Hematopoietic multipotent progenitor cell treated with erythropoietin and hydrocortisone succinate and interleukin-3 and kit ligand, for 4 days (in vitro differentiated cells): ENCODE measurements around the gene HEATR9.
A peak's percentile ranks its signal among the peaks of the same experiment; 100 is the strongest.

Experiments used
- DNase-seq: peaks from one replicate; pipeline ENCODE4 v3.0.0-alpha.2; 2015

Gene HEATR9

DNA sequence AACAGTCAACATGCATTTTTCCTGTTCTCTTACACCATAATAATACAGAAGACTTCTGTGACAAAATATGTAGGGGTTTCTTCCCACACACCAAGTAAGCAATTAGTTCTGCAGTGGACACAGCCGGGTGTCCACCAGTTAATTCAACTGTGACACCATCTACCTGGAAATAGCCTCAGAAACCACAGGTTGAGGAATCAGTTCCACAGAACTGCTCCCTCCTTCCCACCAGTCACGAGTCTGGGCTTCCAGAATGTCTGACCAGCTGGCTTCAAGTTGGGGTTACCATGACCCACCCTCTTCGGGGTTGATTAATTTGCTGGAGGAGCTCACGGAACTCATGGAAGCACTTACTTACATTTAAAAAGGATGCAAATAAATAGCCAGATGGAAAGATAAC, 25.1 kb upstream of the HEATR9 start:
- no peak for DNase-seq

- no peak for DNase-seq
Observed at GRCh38 chr17:35892091-35893035, 23.7 kb upstream of the HEATR9 start.

DNA sequence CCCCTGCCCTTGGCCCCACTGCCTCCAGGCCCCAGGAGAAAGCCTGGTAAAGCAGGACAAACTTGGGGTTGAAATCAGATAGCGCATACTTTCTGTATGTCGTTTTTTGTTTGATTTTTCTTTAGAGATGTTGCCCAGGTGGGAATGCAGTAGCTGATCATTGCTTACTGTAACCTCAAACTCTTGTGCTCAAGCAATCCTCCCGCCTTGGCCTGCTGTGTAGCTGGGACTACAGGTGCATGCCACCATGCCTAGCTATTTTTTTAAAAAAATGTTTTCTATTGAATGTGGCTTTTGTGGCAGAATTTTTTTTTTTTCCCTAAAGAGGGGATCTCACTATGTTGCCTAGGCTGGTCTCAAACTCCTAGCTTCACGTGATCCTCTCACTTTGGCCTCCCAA, 22.6 kb upstream of the HEATR9 start:
- no peak for DNase-seq

- no peak for DNase-seq
Observed at GRCh38 chr17:35890774-35891155, 22.1 kb upstream of the HEATR9 start.

- no peak for DNase-seq
Observed at GRCh38 chr17:35889818-35890773, 21.4 kb upstream of the HEATR9 start.

- no peak for DNase-seq
Observed at GRCh38 chr17:35889241-35889640, 20.6 kb upstream of the HEATR9 start.

DNA sequence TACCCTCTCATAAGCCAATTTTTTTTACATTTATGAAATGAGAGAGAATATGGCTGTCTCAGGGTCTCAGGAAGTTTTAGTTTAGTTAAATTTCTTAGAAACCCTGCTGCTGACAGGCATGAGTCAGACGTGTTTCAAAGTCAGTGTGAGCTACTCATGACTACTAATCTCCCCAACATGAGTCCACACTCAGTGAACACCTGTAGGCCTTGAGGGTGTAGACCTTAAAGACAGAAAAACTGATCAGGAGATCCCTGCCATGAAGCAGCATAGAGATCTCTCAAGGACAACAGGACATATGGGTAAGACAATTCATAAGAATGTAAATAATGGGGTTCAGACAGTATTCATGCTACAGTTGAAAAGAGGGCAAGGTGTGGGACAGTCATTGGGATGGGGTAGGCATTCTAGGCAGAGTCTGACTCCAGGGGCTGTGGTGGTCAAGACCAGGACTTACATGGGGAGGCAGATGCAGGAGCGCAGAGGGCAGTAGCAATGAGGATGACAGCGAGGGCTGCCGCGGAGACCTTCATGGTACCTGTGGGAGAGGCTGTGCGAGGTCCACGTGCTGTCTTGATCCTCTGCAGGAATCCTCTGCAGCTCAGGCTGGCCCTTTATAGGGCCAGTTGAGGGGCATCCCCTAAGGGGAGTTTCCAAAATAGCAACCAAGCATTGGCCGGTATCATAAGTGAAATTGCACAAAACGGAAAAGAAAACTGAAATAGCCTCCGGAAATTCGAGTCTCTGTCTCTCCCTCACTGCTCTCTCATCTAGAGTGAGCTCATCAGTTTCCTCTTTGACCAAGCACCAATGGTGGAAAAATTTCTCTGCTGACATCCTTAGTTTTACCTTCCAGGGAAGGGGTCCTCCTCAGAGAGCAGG, 11.3 kb upstream of the HEATR9 start, which contains the start of gene CCL5:
CCL5 (minus strand) TSS at position 588 of the 882 bp plus-strand sequence.
- DNase-seq, result no peak

GRCh38 chr17:35878361-35878760, 9.7 kb upstream of the HEATR9 start:
- no peak for DNase-seq

DNA sequence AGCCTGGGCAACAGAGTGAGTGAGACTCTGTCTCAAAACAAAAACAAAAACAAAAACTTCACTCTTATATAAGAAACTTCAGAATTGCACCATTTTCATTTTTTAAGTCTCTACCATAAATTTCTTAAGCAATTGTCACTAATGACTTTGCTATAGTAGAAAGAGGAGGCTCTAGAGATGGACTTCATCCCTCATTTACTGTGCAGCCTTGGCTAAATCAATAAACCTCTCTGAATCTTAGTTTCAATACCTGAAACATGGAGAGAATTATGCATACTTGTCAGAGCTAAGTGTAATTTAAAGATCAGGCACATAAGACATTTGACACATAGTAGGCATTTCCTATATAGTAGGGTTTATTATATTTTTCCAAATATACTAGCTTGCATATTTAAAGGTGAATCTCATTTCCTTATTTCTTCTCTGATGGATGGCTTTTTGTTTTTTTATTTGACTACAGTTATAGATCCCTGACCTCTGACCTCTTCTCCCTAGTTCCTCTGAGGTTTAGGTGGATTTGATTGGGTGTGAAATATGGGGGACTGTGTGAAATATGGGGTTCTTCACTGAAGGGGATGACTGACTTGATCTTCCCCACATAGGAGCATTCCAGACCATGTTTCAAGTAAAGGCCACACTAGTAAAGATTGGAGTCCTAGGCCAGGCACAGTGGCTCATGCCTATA, 8.8 kb upstream of the HEATR9 start:
- no peak for DNase-seq

GRCh38 chr17:35876534-35876933, 7.8 kb upstream of the HEATR9 start:
- no peak for DNase-seq

DNA sequence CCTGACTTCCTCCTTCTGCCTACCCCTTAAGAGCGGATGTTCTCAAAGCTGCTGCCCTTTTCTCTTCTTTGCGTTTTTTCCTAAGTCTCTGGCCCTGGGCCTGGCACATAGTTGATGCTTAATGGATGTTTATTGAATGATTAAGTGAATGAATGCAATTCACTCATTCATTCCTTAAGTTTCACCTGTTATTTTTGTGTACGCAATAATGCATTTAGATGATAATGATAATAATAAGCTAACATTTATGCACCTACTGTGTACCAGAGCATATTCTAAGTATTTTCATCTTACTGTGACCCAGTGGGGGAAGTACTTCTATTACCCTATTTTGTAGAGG, 7.1 kb upstream of the HEATR9 start:
- no peak for DNase-seq

- no peak for DNase-seq
Observed at GRCh38 chr17:35875072-35875799, 6.5 kb upstream of the HEATR9 start.

GRCh38 chr17:35872196-35872980, 3.7 kb upstream of the HEATR9 start:
- no peak for DNase-seq

GRCh38 chr17:35870906-35871819, 2.5 kb upstream of the HEATR9 start:
- peak; percentile 83 for DNase-seq

DNA sequence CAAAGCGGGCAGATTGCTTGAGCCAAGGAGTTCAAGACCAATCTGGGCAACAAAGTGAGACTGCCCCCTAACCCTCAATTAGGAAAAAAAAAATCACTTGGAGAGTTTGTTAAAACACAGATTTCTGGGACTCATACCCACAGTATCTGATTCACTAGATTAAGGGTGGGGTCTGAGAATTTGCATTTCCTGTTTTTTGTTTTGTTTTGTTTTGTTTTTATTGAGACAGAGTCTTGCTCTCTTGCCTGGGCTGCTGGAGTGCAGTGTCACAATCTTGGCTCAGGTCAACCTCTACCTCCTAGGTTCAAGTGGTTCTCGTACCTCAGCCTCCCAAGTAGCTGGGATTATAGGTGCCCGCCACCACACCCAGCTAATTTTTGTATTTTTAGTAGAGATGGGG, 1.1 kb downstream of the HEATR9 start:
- DNase-seq, result no peak

DNA sequence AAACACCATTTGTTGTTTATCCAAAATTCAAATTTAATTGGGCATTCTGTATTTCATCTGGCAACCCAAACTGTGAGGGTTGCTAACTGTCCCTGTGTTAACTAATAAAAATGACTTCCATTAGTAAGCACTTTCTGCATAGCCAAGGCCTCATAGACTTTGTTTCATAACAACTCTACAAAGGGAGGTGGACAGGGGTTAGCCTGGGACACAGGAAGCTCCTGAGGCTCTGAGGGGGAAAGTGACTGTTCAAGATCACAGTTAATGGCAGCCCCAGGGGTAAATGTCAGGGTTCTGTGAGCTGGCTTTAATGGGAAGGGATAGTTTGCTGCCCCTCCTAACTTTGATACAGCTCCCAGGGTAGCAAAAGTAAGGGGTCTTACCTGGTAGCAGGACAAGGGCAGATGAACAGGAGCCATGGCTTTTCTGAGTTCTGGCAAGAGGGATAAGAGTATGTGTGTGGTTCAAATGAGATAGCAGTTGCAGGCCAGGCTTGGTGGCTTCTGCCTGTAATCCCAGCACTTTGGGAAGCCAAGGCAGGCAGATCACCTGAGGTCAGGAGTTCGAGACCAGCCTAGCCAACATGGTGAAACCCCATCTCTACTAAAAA, 2.2 kb downstream of the HEATR9 start:
- DNase-seq, result no peak

GRCh38 chr17:35865412-35866340, 3.0 kb downstream of the HEATR9 start:
- DNase-seq, result no peak

- no peak for DNase-seq
Observed at GRCh38 chr17:35864853-35865252, 3.8 kb downstream of the HEATR9 start.
